GM19328 (cell line): ENCODE measurements around the gene TOMM34.

Experiments used
- ATAC-seq: cut with Tn5 transposase; IDR thresholded peaks from one replicate; pipeline ENCODE4 v1.9.1; 2021; ENCODE audit warnings: mild to moderate bottlenecking, moderate library complexity; ENCODE audit not compliant: unreplicated experiment

TOMM34 gene

GRCh38 chr20:44897133-44897532, 63.1 kb downstream of the TOMM34 start:
- no peak for ATAC-seq

- ATAC-seq, result no peak
These were observed 63.6 kb downstream of the TOMM34 start for GRCh38 chr20:44896583-44896982.

- ATAC-seq, result no peak
These were observed 65.2 kb downstream of the TOMM34 start for GRCh38 chr20:44894959-44895358.
